HepG2 (cell line): ENCODE results near the gene GTF2F2. TPM values are rescaled to one million over a fixed set of nuclear protein-coding genes. Genes with fewer than 3 reads are reported as not detected.

Experiments
- ATAC-seq: fragments of 200-7000 bp; cut with Tn5 transposase; 3 replicates; pipeline ENCODE4 v1.9.1; 2020; ENCODE audit warnings: mild to moderate bottlenecking, moderate library complexity
- BruUV-seq: library from RNA; stranded (reverse); fragments of 400-500 nt; replicated peaks from 2 replicates; lab custom pipeline; 2021; lab: Mats Ljungman, UMichigan
- CTCF ChIA-PET: fragments of 300-600 bp; formaldehyde crosslinking; extraction: SDS; loops from one replicate; lab custom pipeline; 2021; ENCODE audit warnings: low total read pairs, inconsistent platforms, low intra/inter-chr PET ratio; lab: Yijun Ruan, JAX
- POLR2A ChIA-PET: fragments of 350-600 bp; sonication (Branson Sonifier 250); formaldehyde crosslinking; loops from one replicate; lab custom pipeline; 2020; ENCODE audit warnings: antibody characterized with exemption, inconsistent platforms; lab: Yijun Ruan, JAX
- DNase-seq: peaks from one replicate; pipeline ENCODE4 v3.0.0-alpha.2; 2015; ENCODE audit warnings: low spot score
- FAIRE-seq: peaks from 3 replicates; lab custom pipeline; 2011; peaks lifted over from hg19 to GRCh38; lab: Jason Lieb, UNC
- H2AFZ ChIP-seq: one replicate; pipeline ENCODE4 v1.6.1; 2011; ENCODE audit warnings: low read length, inconsistent platforms
- H3K27ac ChIP-seq: fragments of 300-600 bp; 3 replicates; pipeline ENCODE4 v1.8.0; 2011; ENCODE audit warnings: mixed run types, mild to moderate bottlenecking, mixed read lengths, low read length, inconsistent platforms; ENCODE audit not compliant: insufficient read depth; ENCODE audit errors: extremely low read length
- H3K27me3 ChIP-seq, 2 experiments: fragments of 200-600 bp in 1 of 2; 2 replicates in 1 of 2; 3 replicates in 1 of 2; pipeline versions ENCODE4 v1.6.0 to v1.8.0; 2011; ENCODE audit warnings: low read length in 2 of 2, mild to moderate bottlenecking in 2 of 2, moderate library complexity in 2 of 2, inconsistent platforms in 1 of 2; ENCODE audit not compliant: insufficient read depth in 2 of 2, control insufficient read depth in 1 of 2
- H3K36me3 ChIP-seq, 2 experiments: fragments of 200-600 bp in 1 of 2; replicated peaks in 1 of 2; 2 replicates in 1 of 2; 3 replicates in 1 of 2; pipeline versions ENCODE4 v1.5.1 to v1.8.0; 2011; ENCODE audit warnings: low read length in 2 of 2, inconsistent platforms in 1 of 2; ENCODE audit not compliant: insufficient read depth in 2 of 2, control insufficient read depth in 1 of 2
- H3K4me1 ChIP-seq: 2 replicates; pipeline ENCODE4 v1.5.1; 2012; ENCODE audit warnings: low read length, inconsistent platforms; ENCODE audit not compliant: insufficient read depth
- H3K4me2 ChIP-seq: 2 replicates; pipeline ENCODE4 v1.6.0; 2011; ENCODE audit warnings: low read depth, low read length, inconsistent platforms
- H3K4me3 ChIP-seq, 3 experiments: fragments of 200-600 bp in 1 of 3; sonication (generic), shearing (Covaris generic) in 1 of 3; replicated peaks in 1 of 3; 2 replicates each; pipeline ENCODE4 v1.5.1; 2011 to 2016; ENCODE audit warnings: low read length in 3 of 3, inconsistent platforms in 2 of 3, low read depth in 2 of 3, mild to moderate bottlenecking in 2 of 3, control low read depth in 1 of 3, mixed read lengths in 1 of 3; ENCODE audit not compliant: insufficient read depth in 1 of 3
- H3K79me2 ChIP-seq: one replicate; pipeline ENCODE4 v1.6.1; 2011; ENCODE audit warnings: low read length, inconsistent platforms; ENCODE audit not compliant: insufficient read depth
- H3K9ac ChIP-seq: 2 replicates; pipeline ENCODE4 v1.6.0; 2011; ENCODE audit warnings: mild to moderate bottlenecking, low read depth, low read length, inconsistent platforms; ENCODE audit not compliant: insufficient read depth
- H3K9me3 ChIP-seq: 2 replicates; pipeline ENCODE4 v1.5.1; 2012; ENCODE audit warnings: mild to moderate bottlenecking, low read length
- H4K20me1 ChIP-seq: 2 replicates; pipeline ENCODE4 v1.6.0; 2011; ENCODE audit warnings: inconsistent platforms, mild to moderate bottlenecking, low read length, moderate library complexity; ENCODE audit not compliant: insufficient read depth
- AGO2 ChIP-seq: fragments of 200-400 bp; formaldehyde crosslinking; optimal IDR thresholded peaks from 2 replicates; pipeline ENCODE3; 2017; ENCODE audit warnings: mild to moderate bottlenecking, low read depth, low read length, moderate library complexity
- AKAP8 ChIP-seq: sonication (generic); formaldehyde crosslinking; IDR thresholded peaks from 2 replicates; pipeline ENCODE4 v1.5.1; 2020; ENCODE audit warnings: mild to moderate bottlenecking, missing genetic modification reagents
- ARID2 ChIP-seq: sonication (generic); formaldehyde crosslinking; IDR thresholded peaks from 2 replicates; pipeline ENCODE4 v1.8.1; 2022; ENCODE audit warnings: mild to moderate bottlenecking, missing genetic modification reagents, borderline replicate concordance
- HNRNPLL ChIP-seq: fragments of 200-400 bp; formaldehyde crosslinking; IDR thresholded peaks from 2 replicates; pipeline ENCODE4 v1.6.1; 2017; ENCODE audit warnings: mild to moderate bottlenecking, low read depth, low read length; ENCODE audit not compliant: poor library complexity, severe bottlenecking
- NPAS2 ChIP-seq: sonication (generic); formaldehyde crosslinking; IDR thresholded peaks from 2 replicates; pipeline ENCODE4 v1.8.0; 2022; ENCODE audit warnings: mild to moderate bottlenecking, missing genetic modification reagents, borderline replicate concordance
- NRL ChIP-seq: sonication (generic); formaldehyde crosslinking; IDR thresholded peaks from 2 replicates; pipeline ENCODE4 v1.5.0; 2020; ENCODE audit warnings: missing genetic modification reagents, mild to moderate bottlenecking, moderate library complexity, borderline replicate concordance
- PCBP2 ChIP-seq: fragments of 200-400 bp; formaldehyde crosslinking; optimal IDR thresholded peaks from 2 replicates; pipeline ENCODE3; 2018; ENCODE audit warnings: low read length, low read depth; ENCODE audit not compliant: poor library complexity, severe bottlenecking
- RELA ChIP-seq: sonication (generic); formaldehyde crosslinking; IDR thresholded peaks from 2 replicates; pipeline ENCODE4 v1.4.0; 2020; ENCODE audit warnings: missing genetic modification reagents
- SMC3 ChIP-seq: IDR thresholded peaks from 2 replicates; pipeline ENCODE4 v1.6.1; 2011; ENCODE audit warnings: low read length, improper control_type of control experiment
- ZBTB7A ChIP-seq: sonication (generic); formaldehyde crosslinking; IDR thresholded peaks from 2 replicates; pipeline ENCODE4 v1.8.0; 2022; ENCODE audit warnings: mild to moderate bottlenecking, missing genetic modification reagents
- ZEB1 ChIP-seq: IDR thresholded peaks from 2 replicates; pipeline ENCODE4 v1.6.1; 2012; ENCODE audit warnings: mild to moderate bottlenecking, low read depth, inconsistent platforms; ENCODE audit not compliant: insufficient replicate concordance
- ZNF138 ChIP-seq: sonication (generic); formaldehyde crosslinking; IDR thresholded peaks from 2 replicates; pipeline ENCODE4 v1.5.0; 2020; ENCODE audit warnings: mild to moderate bottlenecking, low read depth, missing genetic modification reagents
- ZNF407 ChIP-seq: sonication (generic); formaldehyde crosslinking; IDR thresholded peaks from one replicate; pipeline ENCODE4 v1.5.1; 2020; ENCODE audit warnings: mild to moderate bottlenecking, missing genetic modification reagents; ENCODE audit errors: not compliant biosample characterization
- ZNF607 ChIP-seq: sonication (generic); formaldehyde crosslinking; IDR thresholded peaks from 2 replicates; pipeline ENCODE4 v1.5.1; 2020; ENCODE audit warnings: missing genetic modification reagents, mild to moderate bottlenecking, borderline replicate concordance
- ZNF747 ChIP-seq: sonication (generic); formaldehyde crosslinking; IDR thresholded peaks from 2 replicates; pipeline ENCODE4 v1.8.1; 2023; ENCODE audit warnings: missing genetic modification reagents, mild to moderate bottlenecking, borderline replicate concordance
- in situ Hi-C: cut with HindIII; loops from 2 replicates; pipeline ENCODE4 v1.10.0; 2017; ENCODE audit warnings: low pct_unique_long_range_greater_than_20kb; ENCODE audit not compliant: extremely low pct_ligation_motif_present
- intact Hi-C: fragments of 100-400 bp; cut with micrococcal nuclease; formaldehyde crosslinking; loops from one replicate; pipeline ENCODE4 v1.10.0; 2022; ENCODE audit not compliant: unreplicated experiment
- polyA plus RNA-seq, 8 experiments: library from polyadenylated mRNA; depleted of rRNA in 3 of 8; stranded (reverse) in 7 of 8; unstranded in 1 of 8; fragments of >200 nt; fragmentation: Illumina TruSeq in 4 of 8; extraction: Trizol in 4 of 8; gene quantifications; 2 replicates each; pipeline versions ENCODE4 v1.2.1 to v1.2.3, GENCODE V29; 2011 to 2016; ENCODE audit warnings: low read depth in 4 of 8, missing spikeins in 1 of 8, mixed read lengths in 1 of 8; ENCODE audit not compliant: insufficient read depth in 1 of 8
- total RNA-seq, 5 experiments: library from RNA; depleted of rRNA; stranded (reverse); fragments of >200 nt; fragmentation: Illumina TruSeq; extraction: Trizol; gene quantifications; 2 replicates each; pipeline ENCODE4 v1.2.3, GENCODE V29; 2016; ENCODE audit warnings: low read depth in 1 of 5

The GTF2F2 gene
- total and polyA plus RNA-seq, 2 of the 13 experiments (the other 11 are each of a cell fraction or from before 2014, with no cell fraction given) = 10.6 to 32.8 TPM

- no peak for FAIRE-seq
- no peak for DNase-seq
- in situ Hi-C loops (no loop called here), intact Hi-C loops (loop anchor here (5.0 kb wide), 1 partner anchor 469 kb away; no protein-coding TSS in a partner anchor)
- BruUV-seq = no TSS peak
- Histone ChIP-seq H3K9me3 (no peaks in the 10 kb centered on the region), H3K79me2 (no peaks in the 10 kb centered on the region), H3K4me2 (no peak overlapping the region), H3K36me3 (no peaks in the 10 kb centered on the region), H3K27me3 (0 out of 5 replicates have a peak, but pooled peaks cover 0 to under 1% of the 10 kb centered on the region in 2 experiments), H2AFZ (no peak overlapping the region), H3K27ac (no peak overlapping the region), H3K4me1 (peaks cover 8% of the 10 kb centered on the region), H4K20me1 (no peaks in the 10 kb centered on the region), H3K4me3 (no peak overlapping the region), H3K9ac (no peak overlapping the region)
- POLR2A ChIA-PET = no interaction called here
- TF ChIP-seq AKAP8 (CRISPR knock-in tag) = no peak
- no peak for TF ChIP-seq AGO2
- TF ChIP-seq RELA (CRISPR knock-in tag) = no peak
- TF ChIP-seq ZNF407 (CRISPR knock-in tag) = no peak
- no peak for TF ChIP-seq ZNF138 (CRISPR knock-in tag)
- TF ChIP-seq PCBP2 = no peak
- TF ChIP-seq SMC3 = no peak
- no peak for TF ChIP-seq NRL (CRISPR knock-in tag)
- TF ChIP-seq ZNF747 (CRISPR knock-in tag) = no peak
- no peak for TF ChIP-seq NPAS2 (CRISPR knock-in tag)
- TF ChIP-seq HNRNPLL = no peak
- no peak for TF ChIP-seq ARID2 (CRISPR knock-in tag)
- no peak for TF ChIP-seq ZBTB7A (CRISPR knock-in tag)
- TF ChIP-seq ZEB1 = no peak
- TF ChIP-seq ZNF607 = no peak
- CTCF ChIA-PET = no interaction called here
- ATAC-seq = no peak
Measured at GRCh38 chr13:45296259-45296658, 175.9 kb downstream of the GTF2F2 start.
